ENCODE results near the gene NT5M. TPM values are rescaled to one million over a fixed set of nuclear protein-coding genes. Genes with fewer than 3 reads are reported as not detected.

The NT5M gene
- total and polyA plus RNA-seq, 9 of the 15 experiments (the other 6 are each of a cell fraction or from before 2014, with no cell fraction given), result 0.24 to 10.1 (median 3.4) TPM

DNA sequence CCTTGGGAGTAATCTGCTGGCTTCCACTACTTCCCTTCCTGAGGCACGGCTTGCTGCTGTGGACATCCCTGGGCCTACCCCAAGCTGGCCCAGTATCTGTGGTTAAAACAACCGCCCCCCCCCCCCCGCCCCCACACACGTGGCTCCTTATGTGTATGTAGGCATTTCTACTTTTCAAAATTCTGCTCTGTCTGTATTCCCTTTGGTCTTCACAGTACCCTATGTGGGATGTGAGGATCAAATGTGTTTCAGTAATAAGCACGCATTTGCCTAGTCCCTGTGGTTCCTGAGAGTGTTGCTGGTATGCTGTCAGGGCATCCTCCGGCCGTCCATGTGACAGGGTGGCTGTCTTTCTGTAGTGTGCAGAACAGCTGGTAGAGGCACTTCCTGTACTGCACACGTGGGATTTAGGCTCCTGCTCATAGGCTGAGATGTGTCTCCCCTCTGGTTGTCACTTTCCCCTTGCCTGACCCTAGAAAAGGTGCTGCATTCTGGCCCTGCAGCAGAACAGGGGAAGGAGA is 2.2 kb downstream of the NT5M start (continued):
- TF ChIP-seq ZNF324 (CRISPR knock-in tag; IDR thresholded peaks at IDR 0.05), result no peak
- TF ChIP-seq ZNF232 (CRISPR knock-in tag; IDR thresholded peaks at IDR 0.05), result no peak
- no peak for TF ChIP-seq ILF3 (IDR thresholded peaks at IDR 0.05; ENCODE audit: borderline replicate concordance)
- TF ChIP-seq SAP30 (IDR thresholded peaks at IDR 0.05; ENCODE audit: borderline replicate concordance, insufficient read depth, low read depth, low read length, poor library complexity, severe bottlenecking), result no peak
- TF ChIP-seq MTA3 (IDR thresholded peaks at IDR 0.05; ENCODE audit: borderline replicate concordance), result no peak
- TF ChIP-seq, protein P1, sequence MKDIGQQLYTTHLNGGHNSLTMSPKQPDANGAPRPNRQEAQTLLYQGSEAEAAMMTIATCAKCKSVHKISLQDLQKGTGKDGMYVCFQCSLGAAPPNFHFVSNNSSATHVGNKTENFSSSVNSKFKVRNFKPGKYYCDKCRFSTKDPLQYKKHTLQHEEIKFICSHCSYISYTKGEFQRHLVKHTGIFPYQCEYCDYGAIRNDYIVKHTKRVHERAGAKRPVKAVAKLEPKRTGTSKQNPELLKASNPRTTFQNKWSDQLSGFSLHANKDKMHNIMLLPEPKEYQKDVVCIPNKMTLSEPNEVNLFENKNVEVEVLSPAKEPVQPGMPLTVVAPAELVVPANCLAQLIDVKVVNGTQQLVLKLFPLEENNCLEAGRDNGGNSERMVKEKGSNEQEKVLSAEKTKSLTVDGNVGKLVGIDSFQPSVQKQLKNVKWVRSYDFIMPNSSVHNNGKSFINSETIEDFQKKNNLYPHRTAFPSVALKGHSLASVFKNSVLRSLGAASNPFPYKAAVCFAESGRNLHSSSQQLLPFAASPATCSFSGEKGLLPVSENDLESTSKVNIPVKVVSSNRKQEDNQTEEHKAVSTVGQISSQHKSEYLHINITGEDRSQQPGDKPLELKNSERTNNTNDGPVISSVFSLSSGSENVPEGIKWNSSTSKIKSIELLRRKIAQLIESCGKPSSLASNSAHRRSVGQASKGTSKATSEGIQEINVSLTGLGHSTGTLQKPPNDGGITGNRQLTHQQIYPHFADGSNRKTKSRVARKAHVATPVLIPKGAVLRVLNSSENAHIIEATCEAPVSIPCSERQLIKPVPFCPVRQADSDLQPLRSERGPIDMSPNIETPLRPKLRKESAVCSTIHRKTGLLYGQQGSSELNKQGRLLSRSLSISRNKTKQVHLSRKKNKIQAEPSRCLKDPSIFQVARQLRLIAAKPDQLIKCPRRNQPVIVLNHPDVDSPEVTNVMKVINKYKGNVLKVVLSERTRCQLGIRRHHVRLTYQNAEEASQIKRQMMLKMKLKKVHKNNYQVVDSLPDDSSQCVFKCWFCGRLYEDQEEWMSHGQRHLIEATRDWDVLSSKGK (CRISPR knock-in tag; IDR thresholded peaks at IDR 0.05), result no peak
- TF ChIP-seq CEBPG (CRISPR knock-in tag; IDR thresholded peaks at IDR 0.05), result no peak
- TF ChIP-seq CEBPG (tag; conservative IDR thresholded peaks at IDR 0.05 in 1 of 2, IDR thresholded peaks at IDR 0.05 in 1 of 2), result no peak
- TF ChIP-seq, protein P2, sequence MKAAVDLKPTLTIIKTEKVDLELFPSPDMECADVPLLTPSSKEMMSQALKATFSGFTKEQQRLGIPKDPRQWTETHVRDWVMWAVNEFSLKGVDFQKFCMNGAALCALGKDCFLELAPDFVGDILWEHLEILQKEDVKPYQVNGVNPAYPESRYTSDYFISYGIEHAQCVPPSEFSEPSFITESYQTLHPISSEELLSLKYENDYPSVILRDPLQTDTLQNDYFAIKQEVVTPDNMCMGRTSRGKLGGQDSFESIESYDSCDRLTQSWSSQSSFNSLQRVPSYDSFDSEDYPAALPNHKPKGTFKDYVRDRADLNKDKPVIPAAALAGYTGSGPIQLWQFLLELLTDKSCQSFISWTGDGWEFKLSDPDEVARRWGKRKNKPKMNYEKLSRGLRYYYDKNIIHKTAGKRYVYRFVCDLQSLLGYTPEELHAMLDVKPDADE (conservative IDR thresholded peaks at IDR 0.05; ENCODE audit: control insufficient read depth, low read depth, low read length), result peak; percentile 57; the same call in 1 of the 2 replicates
- TF ChIP-seq ZNF41 (CRISPR knock-in tag; conservative IDR thresholded peaks at IDR 0.05), result no peak
- no peak for TF ChIP-seq SLC30A9 (CRISPR knock-in tag; IDR thresholded peaks at IDR 0.05)
- no peak for TF ChIP-seq CREM (IDR thresholded peaks at IDR 0.05; ENCODE audit: low read depth)
- TF ChIP-seq RHOXF2B (CRISPR knock-in tag; conservative IDR thresholded peaks at IDR 0.05), result no peak
- no peak for TF ChIP-seq ATF1 (CRISPR knock-in tag; IDR thresholded peaks at IDR 0.05)
- no peak for TF ChIP-seq ATF1 (tag; IDR thresholded peaks at IDR 0.05)
- no peak for TF ChIP-seq NCOA2 (IDR thresholded peaks at IDR 0.05; ENCODE audit: partially characterized antibody in 2 of 2)
- TF ChIP-seq SMAD3 (CRISPR knock-in tag; conservative IDR thresholded peaks at IDR 0.05), result no peak
- TF ChIP-seq POLR2G (IDR thresholded peaks at IDR 0.05; ENCODE audit: low read depth, low read length), result no peak
- TF ChIP-seq ZZZ3 (IDR thresholded peaks at IDR 0.05), result no peak
- no peak for TF ChIP-seq KLF10 (CRISPR knock-in tag; IDR thresholded peaks at IDR 0.05)
- TF ChIP-seq BRD4 (IDR thresholded peaks at IDR 0.05), result no peak
- TF ChIP-seq MCM7 (IDR thresholded peaks at IDR 0.05), result no peak
- peak; percentile 44; the same call in 1 of the 2 replicates for TF ChIP-seq POLR2A (conservative IDR thresholded peaks at IDR 0.05)
- TF ChIP-seq, protein P3, sequence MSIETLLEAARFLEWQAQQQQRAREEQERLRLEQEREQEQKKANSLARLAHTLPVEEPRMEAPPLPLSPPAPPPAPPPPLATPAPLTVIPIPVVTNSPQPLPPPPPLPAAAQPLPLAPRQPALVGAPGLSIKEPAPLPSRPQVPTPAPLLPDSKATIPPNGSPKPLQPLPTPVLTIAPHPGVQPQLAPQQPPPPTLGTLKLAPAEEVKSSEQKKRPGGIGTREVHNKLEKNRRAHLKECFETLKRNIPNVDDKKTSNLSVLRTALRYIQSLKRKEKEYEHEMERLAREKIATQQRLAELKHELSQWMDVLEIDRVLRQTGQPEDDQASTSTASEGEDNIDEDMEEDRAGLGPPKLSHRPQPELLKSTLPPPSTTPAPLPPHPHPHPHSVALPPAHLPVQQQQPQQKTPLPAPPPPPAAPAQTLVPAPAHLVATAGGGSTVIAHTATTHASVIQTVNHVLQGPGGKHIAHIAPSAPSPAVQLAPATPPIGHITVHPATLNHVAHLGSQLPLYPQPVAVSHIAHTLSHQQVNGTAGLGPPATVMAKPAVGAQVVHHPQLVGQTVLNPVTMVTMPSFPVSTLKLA (conservative IDR thresholded peaks at IDR 0.05), result peak; percentile 95 to 97

Data from K562 (cell line).